Dendritic cell treated with granulocyte-macrophage colony-stimulating factor and Interleukin-4, amounts not matched to agents 40 ng/mL and 50 ng/mL, for 4 days (primary cell): ENCODE measurements around the gene ATP8A2.

ENCODE experiments used
- H3K27ac Mint-ChIP-seq: one replicate; pipeline ENCODE4 v1.8.0; 2022; ENCODE audit warnings: mild to moderate bottlenecking, mixed read lengths
- H3K27me3 Mint-ChIP-seq: one replicate; pipeline ENCODE4 v1.8.0; 2022; ENCODE audit warnings: mild to moderate bottlenecking, mixed read lengths
- H3K36me3 Mint-ChIP-seq: one replicate; pipeline ENCODE4 v1.8.0; 2022; ENCODE audit warnings: low read depth, mixed read lengths
- H3K4me1 Mint-ChIP-seq: one replicate; pipeline ENCODE4 v1.8.0; 2022; ENCODE audit warnings: low read depth, mixed read lengths
- H3K4me3 Mint-ChIP-seq: one replicate; pipeline ENCODE4 v1.8.0; 2022; ENCODE audit warnings: mild to moderate bottlenecking, moderate library complexity, mixed read lengths
- H3K9me3 Mint-ChIP-seq: one replicate; pipeline ENCODE4 v1.8.0; 2022; ENCODE audit warnings: mixed read lengths
- intact Hi-C: fragments of 100-400 bp; cut with micrococcal nuclease; formaldehyde crosslinking; loops from one replicate; pipeline ENCODE4 v1.15.0; 2022

ATP8A2 gene

GRCh38 chr13:26024558-26024957 lies 652.8 kb downstream of the ATP8A2 start:
- H3K27me3 Mint-ChIP-seq: peaks cover 8% of the 10 kb centered on the region
- no peaks in the 10 kb centered on the region for H3K9me3 Mint-ChIP-seq
- no peak overlapping the region for H3K27ac Mint-ChIP-seq
- intact Hi-C loops: no loop called here
- H3K36me3 Mint-ChIP-seq: no peaks in the 10 kb centered on the region
- H3K4me1 Mint-ChIP-seq: no peaks in the 10 kb centered on the region
- no peak overlapping the region for H3K4me3 Mint-ChIP-seq

GRCh38 chr13:26025196-26025595 lies 653.4 kb downstream of the ATP8A2 start:
- no peaks in the 10 kb centered on the region for H3K9me3 Mint-ChIP-seq
- H3K4me1 Mint-ChIP-seq: no peaks in the 10 kb centered on the region
- intact Hi-C loops: no loop called here
- no peak overlapping the region for H3K4me3 Mint-ChIP-seq
- H3K36me3 Mint-ChIP-seq: no peaks in the 10 kb centered on the region
- no peak overlapping the region for H3K27ac Mint-ChIP-seq
- H3K27me3 Mint-ChIP-seq: peaks cover 8% of the 10 kb centered on the region

GRCh38 chr13:26025771-26026170 lies 654.0 kb downstream of the ATP8A2 start:
- H3K27ac Mint-ChIP-seq: no peak overlapping the region
- no peak overlapping the region for H3K4me3 Mint-ChIP-seq
- H3K9me3 Mint-ChIP-seq: no peaks in the 10 kb centered on the region
- H3K27me3 Mint-ChIP-seq: peaks cover 8% of the 10 kb centered on the region
- H3K4me1 Mint-ChIP-seq: no peaks in the 10 kb centered on the region
- intact Hi-C loops: no loop called here
- no peaks in the 10 kb centered on the region for H3K36me3 Mint-ChIP-seq

- intact Hi-C loops: no loop called here
- no peak overlapping the region for H3K4me3 Mint-ChIP-seq
- no peaks in the 10 kb centered on the region for H3K36me3 Mint-ChIP-seq
- H3K27ac Mint-ChIP-seq: no peak overlapping the region
- no peaks in the 10 kb centered on the region for H3K4me1 Mint-ChIP-seq
- H3K9me3 Mint-ChIP-seq: no peaks in the 10 kb centered on the region
- peaks cover 8% of the 10 kb centered on the region for H3K27me3 Mint-ChIP-seq
Observed at GRCh38 chr13:26026211-26026610, 654.4 kb downstream of the ATP8A2 start.

GRCh38 chr13:26029581-26030136 lies 657.9 kb downstream of the ATP8A2 start:
- H3K4me1 Mint-ChIP-seq: no peaks in the 10 kb centered on the region
- no peak overlapping the region for H3K27ac Mint-ChIP-seq
- H3K36me3 Mint-ChIP-seq: no peaks in the 10 kb centered on the region
- H3K27me3 Mint-ChIP-seq: peaks cover 4% of the 10 kb centered on the region
- peaks cover 13% of the 10 kb centered on the region for H3K9me3 Mint-ChIP-seq
- no peak overlapping the region for H3K4me3 Mint-ChIP-seq
- intact Hi-C loops: no loop called here

GRCh38 chr13:26030331-26030730 lies 658.6 kb downstream of the ATP8A2 start:
- Mint-ChIP-seq H3K27me3 (no peaks in the 10 kb centered on the region), H3K9me3 (peaks cover 13% of the 10 kb centered on the region), H3K4me3 (no peak overlapping the region), H3K27ac (no peak overlapping the region), H3K4me1 (no peaks in the 10 kb centered on the region), H3K36me3 (no peaks in the 10 kb centered on the region)
- intact Hi-C loops: no loop called here

- peaks cover 13% of the 10 kb centered on the region for H3K9me3 Mint-ChIP-seq
- intact Hi-C loops: no loop called here
- no peaks in the 10 kb centered on the region for H3K4me1 Mint-ChIP-seq
- H3K27ac Mint-ChIP-seq: no peak overlapping the region
- H3K4me3 Mint-ChIP-seq: no peak overlapping the region
- no peaks in the 10 kb centered on the region for H3K36me3 Mint-ChIP-seq
- no peaks in the 10 kb centered on the region for H3K27me3 Mint-ChIP-seq
Observed at GRCh38 chr13:26034018-26034417, 662.2 kb downstream of the ATP8A2 start.

- intact Hi-C loops: no loop called here
- Mint-ChIP-seq H3K27me3 (peaks cover 2% of the 10 kb centered on the region), H3K4me3 (no peak overlapping the region), H3K27ac (no peak overlapping the region), H3K9me3 (peaks cover 13% of the 10 kb centered on the region), H3K36me3 (no peaks in the 10 kb centered on the region), H3K4me1 (no peaks in the 10 kb centered on the region)
Observed at GRCh38 chr13:26036383-26036782, 664.6 kb downstream of the ATP8A2 start.

GRCh38 chr13:26037302-26037701 lies 665.5 kb downstream of the ATP8A2 start:
- peaks cover 4% of the 10 kb centered on the region for H3K9me3 Mint-ChIP-seq
- no peak overlapping the region for H3K4me3 Mint-ChIP-seq
- H3K4me1 Mint-ChIP-seq: no peaks in the 10 kb centered on the region
- no peaks in the 10 kb centered on the region for H3K36me3 Mint-ChIP-seq
- H3K27ac Mint-ChIP-seq: no peak overlapping the region
- peaks cover 2% of the 10 kb centered on the region for H3K27me3 Mint-ChIP-seq
- intact Hi-C loops: no loop called here

GRCh38 chr13:26038931-26039475 lies 667.2 kb downstream of the ATP8A2 start:
- Mint-ChIP-seq H3K27ac (no peak overlapping the region), H3K9me3 (no peaks in the 10 kb centered on the region), H3K36me3 (no peaks in the 10 kb centered on the region), H3K4me1 (no peaks in the 10 kb centered on the region), H3K4me3 (no peak overlapping the region), H3K27me3 (peaks cover 2% of the 10 kb centered on the region)
- intact Hi-C loops: no loop called here

GRCh38 chr13:26041444-26041843 lies 669.7 kb downstream of the ATP8A2 start:
- no peak overlapping the region for H3K27ac Mint-ChIP-seq
- intact Hi-C loops: no loop called here
- H3K9me3 Mint-ChIP-seq: no peaks in the 10 kb centered on the region
- no peak overlapping the region for H3K4me3 Mint-ChIP-seq
- H3K27me3 Mint-ChIP-seq: peaks cover 2% of the 10 kb centered on the region
- no peaks in the 10 kb centered on the region for H3K4me1 Mint-ChIP-seq
- H3K36me3 Mint-ChIP-seq: no peaks in the 10 kb centered on the region

- intact Hi-C loops: no loop called here
- H3K4me3 Mint-ChIP-seq: no peak overlapping the region
- H3K36me3 Mint-ChIP-seq: no peaks in the 10 kb centered on the region
- H3K27me3 Mint-ChIP-seq: peaks cover 9% of the 10 kb centered on the region
- no peaks in the 10 kb centered on the region for H3K9me3 Mint-ChIP-seq
- H3K27ac Mint-ChIP-seq: no peak overlapping the region
- H3K4me1 Mint-ChIP-seq: no peaks in the 10 kb centered on the region
Observed at GRCh38 chr13:26042785-26043184, 671.0 kb downstream of the ATP8A2 start.

GRCh38 chr13:26045142-26045541 lies 673.4 kb downstream of the ATP8A2 start:
- no peaks in the 10 kb centered on the region for H3K9me3 Mint-ChIP-seq
- H3K4me1 Mint-ChIP-seq: no peaks in the 10 kb centered on the region
- no peak overlapping the region for H3K4me3 Mint-ChIP-seq
- H3K27me3 Mint-ChIP-seq: peaks cover 21% of the 10 kb centered on the region
- no peaks in the 10 kb centered on the region for H3K36me3 Mint-ChIP-seq
- intact Hi-C loops: no loop called here
- no peak overlapping the region for H3K27ac Mint-ChIP-seq

- H3K27me3 Mint-ChIP-seq: peaks cover 33% of the 10 kb centered on the region
- no peaks in the 10 kb centered on the region for H3K36me3 Mint-ChIP-seq
- H3K4me3 Mint-ChIP-seq: no peak overlapping the region
- H3K27ac Mint-ChIP-seq: no peak overlapping the region
- intact Hi-C loops: no loop called here
- H3K4me1 Mint-ChIP-seq: no peaks in the 10 kb centered on the region
- no peaks in the 10 kb centered on the region for H3K9me3 Mint-ChIP-seq
Observed at GRCh38 chr13:26046639-26047038, 674.9 kb downstream of the ATP8A2 start.

GRCh38 chr13:26047040-26047439 lies 675.3 kb downstream of the ATP8A2 start:
- Mint-ChIP-seq H3K27ac (no peak overlapping the region), H3K9me3 (no peaks in the 10 kb centered on the region), H3K36me3 (no peaks in the 10 kb centered on the region), H3K4me3 (no peak overlapping the region), H3K27me3 (peaks cover 37% of the 10 kb centered on the region), H3K4me1 (no peaks in the 10 kb centered on the region)
- intact Hi-C loops: no loop called here
